H7 (cell line): ENCODE results near the gene LSM14A. TPM values are rescaled to one million over a fixed set of nuclear protein-coding genes. Genes with fewer than 3 reads are reported as not detected.
"Not testable (repeated sequence)": the region's sequence is repeated elsewhere in the genome, so short reads cannot be mapped to it uniquely, and the experiment has no call there.

ENCODE experiments used
- DNase-seq: peaks from one replicate; pipeline ENCODE4 v3.0.0; 2012
- H3K27me3 ChIP-seq: 2 replicates; pipeline ENCODE4 v1.6.0; 2011; ENCODE audit warnings: mild to moderate bottlenecking, low read length; ENCODE audit not compliant: control insufficient read depth, insufficient read depth
- H3K36me3 ChIP-seq: replicated peaks from 2 replicates; pipeline ENCODE4 v1.5.1; 2011; ENCODE audit warnings: low read length; ENCODE audit not compliant: control insufficient read depth, insufficient read depth
- H3K4me3 ChIP-seq: 2 replicates; pipeline ENCODE4 v1.5.1; 2011; ENCODE audit warnings: low read depth, mild to moderate bottlenecking, control low read depth, low read length, moderate library complexity; ENCODE audit not compliant: insufficient read depth
- total RNA-seq: library from RNA; depleted of rRNA; stranded (reverse); fragments of >200 nt; shearing (Covaris generic); gene quantifications from 2 replicates; pipeline ENCODE4 v1.2.3, GENCODE V29; 2014

The LSM14A gene
- total RNA-seq, 1 experiment from 2014 or later = 133 TPM

DNA sequence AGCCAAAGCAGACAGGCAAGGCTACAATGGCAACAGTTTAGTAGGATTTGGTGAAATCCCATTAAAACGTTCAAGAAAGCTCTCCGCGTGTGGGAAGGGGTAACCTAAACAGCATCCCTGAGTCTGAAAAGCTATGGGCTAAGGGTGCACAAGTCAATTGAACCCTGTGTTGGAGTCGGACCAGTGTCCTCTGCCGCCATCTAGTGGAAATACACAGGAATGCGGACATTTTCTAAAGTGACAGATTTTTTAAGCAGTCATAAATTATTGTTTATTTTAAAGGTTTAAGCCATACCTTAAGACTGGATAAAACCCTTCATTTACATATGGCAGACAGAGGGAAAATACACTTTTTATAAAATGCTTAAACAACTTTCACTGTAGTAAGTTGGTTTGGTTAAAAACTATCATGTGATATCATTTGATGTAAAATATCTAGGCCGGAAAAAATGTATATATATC is 26.5 kb upstream of the LSM14A start:
- peak; percentile 71 for DNase-seq
- H3K36me3 ChIP-seq = no peaks in the 10 kb centered on the region
- no peaks in the 10 kb centered on the region for H3K27me3 ChIP-seq
- no peak overlapping the region for H3K4me3 ChIP-seq

DNA sequence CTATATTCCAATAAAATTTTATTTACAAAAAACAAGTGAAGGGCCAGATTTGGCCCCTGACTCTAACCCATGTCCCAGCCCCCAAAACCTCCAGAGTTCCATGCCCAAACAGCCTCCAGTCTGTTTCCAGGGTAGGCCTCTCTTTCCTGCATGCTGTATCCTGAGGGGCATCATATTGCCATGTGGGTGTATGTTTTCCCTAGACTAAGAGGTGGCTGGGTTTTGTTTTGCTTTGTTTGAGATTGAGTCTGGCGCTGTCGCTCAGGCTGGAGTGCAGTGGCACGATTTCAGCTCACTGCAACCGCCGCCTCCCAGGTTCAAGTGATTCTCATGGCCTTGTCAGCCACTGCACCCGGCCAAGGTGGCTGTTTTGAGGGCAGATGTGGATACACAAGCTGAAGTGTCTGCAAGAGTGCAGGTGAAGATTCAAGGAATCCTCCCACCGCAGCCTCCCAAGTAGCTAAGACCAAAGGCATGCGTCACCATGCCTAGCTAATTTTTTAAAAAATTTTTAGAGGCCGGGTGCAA is 23.6 kb upstream of the LSM14A start:
- DNase-seq = no peak
- no peak overlapping the region for H3K4me3 ChIP-seq
- H3K36me3 ChIP-seq = no peaks in the 10 kb centered on the region
- H3K27me3 ChIP-seq = no peaks in the 10 kb centered on the region

DNA sequence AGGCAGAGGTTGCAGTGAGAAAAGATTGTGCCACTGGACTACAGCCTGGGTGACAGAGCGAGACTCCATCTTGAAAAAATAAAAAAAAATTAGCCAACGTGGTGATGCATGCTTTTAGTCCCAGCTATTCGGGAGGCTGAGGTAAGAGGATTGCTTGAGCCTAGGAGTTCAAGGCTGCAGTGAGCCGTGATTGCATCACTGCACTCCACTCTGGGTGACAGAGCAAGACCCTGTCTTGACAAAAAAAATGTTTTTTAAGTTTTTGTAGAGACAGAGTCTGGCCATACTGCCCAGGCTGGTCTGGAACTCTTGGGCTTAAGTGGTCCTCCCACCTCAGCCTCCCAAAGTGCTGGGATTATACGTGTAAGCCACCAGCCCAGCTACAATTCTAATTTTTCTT is 22.4 kb upstream of the LSM14A start:
- Histone ChIP-seq H3K36me3 (no peaks in the 10 kb centered on the region), H3K27me3 (no peaks in the 10 kb centered on the region), H3K4me3 (no peak overlapping the region)
- no peak for DNase-seq

DNA sequence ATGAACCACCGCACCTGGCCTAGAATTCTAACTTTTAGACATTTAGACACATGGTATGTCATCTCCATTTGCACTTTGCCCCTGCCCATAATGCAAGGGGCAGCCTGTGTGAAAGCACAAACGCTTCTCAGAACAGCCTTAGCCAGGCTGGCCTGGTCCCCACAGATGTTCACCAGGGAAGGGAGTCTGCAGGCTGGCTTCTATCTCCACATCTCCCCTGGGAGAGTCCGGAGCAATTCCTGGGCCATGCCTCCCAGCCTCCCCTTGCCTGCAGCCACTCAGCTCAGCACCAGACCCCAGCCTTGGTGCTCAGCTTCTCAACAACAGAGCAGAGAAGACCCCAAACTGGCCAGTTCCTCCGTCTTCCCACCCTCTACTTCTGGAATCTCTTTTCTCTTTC is 21.7 kb upstream of the LSM14A start:
- no peak for DNase-seq
- Histone ChIP-seq H3K27me3 (no peaks in the 10 kb centered on the region), H3K4me3 (no peak overlapping the region), H3K36me3 (no peaks in the 10 kb centered on the region)

DNA sequence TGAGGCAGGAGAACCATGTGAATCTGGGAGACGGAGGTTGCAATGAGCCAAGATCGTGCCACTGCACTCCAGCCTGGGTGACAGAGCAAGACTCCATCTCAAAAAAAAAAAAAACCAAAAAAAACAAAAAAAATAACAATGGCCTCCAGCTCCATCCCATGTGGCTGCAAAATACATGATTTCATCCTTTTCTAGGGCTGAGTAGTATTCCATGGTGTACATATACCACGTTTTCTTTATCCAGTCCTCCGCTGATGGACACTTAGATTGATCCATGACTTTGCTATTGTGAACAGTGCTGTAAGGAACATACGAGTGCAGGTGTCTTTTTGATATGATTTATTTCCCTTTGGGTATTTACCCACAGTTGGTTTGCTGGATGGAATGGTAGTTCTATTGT is 20.9 kb upstream of the LSM14A start:
- H3K27me3 ChIP-seq = no peaks in the 10 kb centered on the region
- no peak for DNase-seq
- no peak overlapping the region for H3K4me3 ChIP-seq
- H3K36me3 ChIP-seq = no peaks in the 10 kb centered on the region

DNA sequence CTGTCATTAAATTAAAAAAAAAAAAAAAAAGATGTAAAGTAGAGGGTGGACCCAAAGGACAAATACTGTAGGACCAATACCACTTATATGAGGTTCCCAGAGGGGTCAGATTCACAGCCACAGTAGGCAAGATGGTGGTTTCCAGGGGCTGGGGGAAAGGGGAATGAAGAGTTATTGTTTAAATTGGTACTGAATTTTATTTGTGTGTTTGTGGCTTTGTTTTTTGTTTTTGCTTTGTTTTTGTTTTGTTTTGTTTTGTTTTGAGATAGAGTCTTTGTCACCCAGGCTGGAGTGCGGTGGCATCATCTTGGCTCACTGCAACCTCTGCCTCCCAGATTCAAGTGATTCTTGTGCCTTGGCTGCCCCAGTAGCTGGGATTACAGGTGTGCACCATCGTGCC is 17.9 kb upstream of the LSM14A start:
- Histone ChIP-seq H3K36me3 (no peaks in the 10 kb centered on the region), H3K4me3 (no peak overlapping the region), H3K27me3 (no peaks in the 10 kb centered on the region)
- DNase-seq = no peak

DNA sequence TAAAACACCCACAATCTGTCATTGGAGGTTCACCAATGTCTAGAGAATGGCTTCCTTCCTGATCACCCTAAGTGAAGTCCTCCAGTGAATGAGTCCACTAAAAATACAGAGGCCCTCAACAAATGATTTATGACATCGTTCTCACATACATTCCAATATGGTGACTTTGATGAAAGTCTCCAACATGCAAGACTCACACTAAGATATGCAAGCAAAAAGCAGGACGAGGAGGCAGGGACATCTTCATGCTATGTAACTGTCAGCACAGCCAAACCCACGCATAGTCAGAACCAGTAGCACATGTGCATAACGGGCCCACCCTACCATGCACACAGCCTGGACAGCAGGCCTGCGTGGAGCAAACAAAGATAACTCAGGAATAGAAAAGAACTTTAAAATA is 16.6 kb upstream of the LSM14A start:
- H3K4me3 ChIP-seq = no peak overlapping the region
- no peaks in the 10 kb centered on the region for H3K27me3 ChIP-seq
- no peak for DNase-seq
- no peaks in the 10 kb centered on the region for H3K36me3 ChIP-seq

DNA sequence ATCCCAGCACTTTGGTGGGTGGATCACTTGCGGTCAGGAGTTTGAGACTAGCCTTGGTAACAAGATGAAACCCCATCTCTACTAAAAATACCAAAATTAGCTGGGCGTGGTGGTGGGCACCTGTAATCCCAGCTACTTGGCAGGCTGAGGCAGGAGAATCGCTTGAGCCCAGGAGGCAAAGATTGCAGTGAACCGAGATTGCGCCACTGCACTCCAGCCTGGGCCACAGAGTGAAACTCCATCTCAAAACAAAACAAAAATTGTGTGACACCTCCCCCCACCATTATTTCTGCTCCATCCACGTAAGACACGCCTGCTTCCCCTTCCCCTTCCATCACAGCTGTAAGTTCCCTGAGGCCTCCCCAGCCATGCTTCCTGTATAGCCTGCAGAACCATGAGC is 13.3 kb upstream of the LSM14A start:
- not testable (repeated sequence) for H3K36me3 ChIP-seq, H3K27me3 ChIP-seq, DNase-seq, H3K4me3 ChIP-seq

DNA sequence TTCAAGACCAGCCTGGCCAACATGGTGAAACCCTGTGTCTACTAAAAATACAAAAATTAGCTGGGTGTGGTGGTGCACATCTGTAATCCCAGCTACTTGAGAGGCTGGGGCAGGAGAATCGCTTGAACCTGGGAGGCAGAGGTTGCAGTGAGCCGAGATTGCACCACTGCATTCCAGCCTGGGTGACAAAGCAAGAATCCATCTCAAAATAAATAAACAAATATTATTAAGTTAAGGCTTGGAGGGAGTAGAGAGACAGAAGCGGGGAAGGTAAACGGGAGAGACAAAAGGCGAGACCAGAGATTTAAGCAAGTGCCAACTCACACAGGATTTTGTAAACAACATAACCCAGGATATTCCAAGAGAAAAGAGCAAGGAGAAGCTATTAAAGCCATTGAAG is 12.8 kb upstream of the LSM14A start:
- DNase-seq, H3K4me3 ChIP-seq, H3K27me3 ChIP-seq, H3K36me3 ChIP-seq: not testable (repeated sequence)

DNA sequence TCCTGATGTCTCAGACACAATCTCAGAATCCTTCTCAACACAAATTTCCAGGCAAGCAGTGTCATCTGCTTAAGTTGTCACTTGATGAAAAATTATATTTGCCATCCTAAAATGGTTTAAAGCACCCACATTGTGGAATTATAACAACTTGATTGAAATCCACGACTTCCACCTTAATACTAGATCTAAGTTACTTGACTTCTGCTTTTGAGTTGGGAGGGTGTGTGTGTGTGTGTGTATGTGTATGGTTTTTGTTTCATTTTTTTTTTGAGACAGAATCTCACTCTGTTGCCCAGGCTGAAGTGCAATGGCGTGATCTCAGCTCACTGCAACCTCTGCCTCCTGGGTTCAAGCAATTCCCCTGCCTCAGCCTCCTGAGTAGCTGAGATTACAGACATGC is 10.4 kb upstream of the LSM14A start:
- DNase-seq, H3K27me3 ChIP-seq, H3K4me3 ChIP-seq, H3K36me3 ChIP-seq: not testable (repeated sequence)

DNA sequence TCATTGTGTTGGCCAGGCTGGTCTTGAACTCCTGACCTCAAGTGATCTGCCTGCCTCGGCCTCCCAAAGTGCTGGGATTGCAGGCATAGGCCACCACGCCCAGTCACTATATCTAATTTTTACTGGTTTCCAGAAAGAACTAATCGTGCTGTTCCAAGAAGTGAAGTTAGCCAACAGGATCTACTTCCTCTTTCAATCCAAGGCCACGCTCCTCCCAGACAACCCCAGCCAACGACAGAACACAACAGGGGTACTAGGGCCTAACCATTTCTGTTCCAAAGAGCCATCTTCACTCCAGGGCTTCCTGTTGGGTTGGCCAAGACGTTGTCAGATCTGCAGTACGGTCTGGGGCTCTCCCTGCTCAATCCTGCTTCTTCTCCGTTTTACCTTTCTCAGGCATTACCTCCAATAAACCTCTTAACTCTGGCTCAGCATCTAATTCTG is 7.0 kb upstream of the LSM14A start:
- Histone ChIP-seq H3K4me3 (no peak overlapping the region), H3K36me3 (no peaks in the 10 kb centered on the region), H3K27me3 (no peaks in the 10 kb centered on the region)

DNA sequence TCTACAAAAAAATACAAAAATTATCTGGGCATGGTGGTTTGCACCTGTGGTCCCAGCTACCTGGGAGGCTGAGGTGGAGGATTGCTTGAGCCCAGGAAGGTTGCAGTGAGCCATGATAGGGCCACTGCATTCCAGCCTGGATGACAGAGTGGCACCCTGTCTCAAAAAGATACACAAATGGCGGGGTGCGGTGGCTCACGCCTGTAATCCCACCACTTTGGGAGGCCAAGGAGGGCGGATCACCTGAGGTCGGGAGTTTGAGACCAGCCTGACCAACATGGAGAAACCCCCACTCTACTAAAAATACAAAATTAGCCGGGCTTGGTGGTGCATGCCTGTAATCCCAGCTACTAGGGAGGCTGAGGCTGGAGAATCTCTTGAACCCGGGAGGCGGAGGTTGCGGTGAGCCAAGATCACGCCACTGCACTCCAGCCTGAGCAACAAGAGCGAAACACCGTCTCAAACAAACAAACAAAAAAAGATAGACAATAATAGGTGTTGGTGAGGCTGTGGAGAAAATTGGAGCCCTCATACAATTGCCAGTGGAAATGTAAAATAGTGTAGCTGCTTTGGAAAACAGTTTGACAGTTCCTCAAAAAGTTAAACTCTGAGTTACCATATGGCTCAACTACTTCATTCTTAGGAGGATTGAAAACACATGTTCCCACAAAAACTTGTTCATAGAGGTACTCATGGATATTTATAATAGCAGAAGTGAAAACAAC is 2.7 kb upstream of the LSM14A start:
- H3K36me3 ChIP-seq, H3K27me3 ChIP-seq, H3K4me3 ChIP-seq, DNase-seq: not testable (repeated sequence)

More for the DNA sequence above, 7.0 kb upstream of the LSM14A start:
- DNase-seq = no peak

DNA sequence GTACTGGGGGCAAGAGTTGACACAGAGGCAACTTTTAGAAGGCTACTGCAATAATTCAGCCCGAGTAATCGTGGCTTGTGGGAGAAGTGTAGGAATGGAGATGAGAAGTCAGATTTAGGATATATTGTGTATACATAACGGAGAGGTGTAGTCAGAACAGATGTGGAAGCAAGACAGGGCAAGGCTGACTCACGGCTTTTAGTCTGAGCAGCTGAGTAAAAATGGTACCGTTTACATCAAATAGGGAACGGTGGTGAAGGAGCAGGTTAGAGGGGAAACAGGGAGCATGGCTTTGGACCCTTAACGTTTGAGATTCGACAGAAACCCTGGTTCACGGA is 796 bp upstream of the LSM14A start:
- Histone ChIP-seq H3K36me3 (no peaks in the 10 kb centered on the region; the same call in 1 of the 2 replicates), H3K27me3 (no peaks in the 10 kb centered on the region), H3K4me3 (peak overlapping the region; percentile 98)
- no peak for DNase-seq

DNA sequence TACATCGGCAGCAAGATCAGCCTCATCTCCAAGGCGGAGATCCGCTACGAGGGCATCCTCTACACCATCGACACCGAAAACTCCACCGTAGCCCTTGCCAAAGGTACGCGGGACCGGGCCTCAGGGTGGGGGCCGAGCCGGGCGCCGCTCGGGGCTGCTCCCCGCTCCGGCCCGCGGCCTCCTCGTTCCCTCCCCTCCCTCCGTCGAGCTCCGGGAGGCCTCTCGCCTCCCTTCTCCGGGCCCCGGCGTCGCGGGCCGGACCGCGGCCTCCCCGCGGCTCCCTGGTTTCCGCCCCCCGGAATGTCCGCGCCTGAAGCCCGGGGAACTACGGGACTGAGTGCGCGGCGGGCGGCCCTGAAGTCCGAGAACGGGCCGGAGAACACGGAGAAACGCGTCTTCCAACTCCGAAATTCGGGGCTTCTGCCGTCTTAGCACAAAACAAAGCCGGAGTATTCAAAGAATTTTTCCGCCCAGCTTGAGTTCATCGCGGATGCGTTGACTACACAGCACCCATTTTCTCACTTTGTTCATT is 423 bp downstream of the LSM14A start:
- peak; percentile 73 for DNase-seq
- Histone ChIP-seq H3K36me3 (no peaks in the 10 kb centered on the region; the same call in 1 of the 2 replicates), H3K27me3 (no peaks in the 10 kb centered on the region), H3K4me3 (peak overlapping the region; percentile 98)

DNA sequence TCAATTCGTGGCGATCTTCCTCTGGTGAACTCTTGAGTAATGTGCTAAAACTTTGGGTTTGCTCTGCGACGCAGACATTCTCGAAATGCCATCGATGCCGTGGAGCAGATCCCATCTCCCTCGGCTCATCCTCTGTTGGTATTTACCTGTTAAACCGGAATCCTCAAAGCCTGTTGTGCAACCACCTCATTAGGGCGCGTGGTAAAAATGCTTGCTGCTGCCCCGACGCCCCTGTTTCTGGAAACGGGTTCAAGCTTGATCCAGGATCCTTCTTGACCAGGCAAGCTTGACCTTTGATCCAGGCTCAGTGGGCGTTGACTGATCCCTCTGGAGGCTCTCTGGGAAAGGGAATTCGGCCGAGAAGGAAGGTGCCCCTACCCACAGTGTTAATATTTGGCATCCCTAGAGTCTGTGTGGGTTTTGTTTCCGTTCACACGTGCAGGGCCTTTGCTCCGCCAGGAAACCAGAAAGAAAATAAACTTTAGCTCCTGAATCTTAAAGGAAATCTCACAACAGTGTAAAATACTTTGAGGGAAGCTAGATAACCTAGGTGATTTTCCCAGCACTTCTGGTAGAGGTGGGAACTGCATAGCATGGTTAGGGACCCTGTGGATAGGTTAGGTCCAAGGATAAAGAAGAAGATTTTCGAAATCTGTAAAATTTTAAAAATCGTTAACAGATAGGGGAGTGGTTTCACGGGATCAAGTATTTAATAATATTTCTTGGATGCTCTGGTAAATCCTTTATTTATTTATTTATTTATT is 1.1 kb downstream of the LSM14A start:
- H3K36me3 ChIP-seq = peaks cover 2% of the 10 kb centered on the region

More for the DNA sequence above, 1.1 kb downstream of the LSM14A start:
- peak; percentile 68 for DNase-seq
- no peaks in the 10 kb centered on the region for H3K27me3 ChIP-seq
- peak overlapping the region; percentile 98 for H3K4me3 ChIP-seq
